Measurements from ENCODE around the gene BCAS3. TPM values are rescaled to one million over a fixed set of nuclear protein-coding genes. Genes with fewer than 3 reads are reported as not detected.

BCAS3 gene
- total RNA-seq, 1 donor from 2014 or later, result 15.6 TPM

DNA sequence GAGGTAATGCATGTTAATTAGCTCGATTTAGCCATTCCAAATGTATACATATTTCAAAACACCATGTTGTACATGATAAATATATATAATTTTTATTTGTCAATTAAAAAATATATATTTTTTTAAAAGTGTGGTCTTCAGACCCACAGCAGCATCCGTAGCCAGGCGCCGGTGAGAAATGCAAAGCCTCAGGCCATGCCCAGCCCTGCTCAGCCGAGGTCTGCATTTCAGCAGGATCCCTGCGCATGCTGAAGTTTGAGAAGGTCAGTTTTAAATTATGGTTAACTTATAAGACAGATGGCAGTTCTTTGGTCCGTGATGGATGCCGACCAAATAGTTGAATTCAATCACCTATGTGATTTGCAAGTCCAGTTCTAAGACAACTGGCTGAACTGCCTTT lies 694.0 kb downstream of the BCAS3 start:
- ATAC-seq (ENCODE audit: poor library complexity), result no peak
- no peak for DNase-seq
- intact Hi-C loops (cut with DNase I), result no loop called here

DNA sequence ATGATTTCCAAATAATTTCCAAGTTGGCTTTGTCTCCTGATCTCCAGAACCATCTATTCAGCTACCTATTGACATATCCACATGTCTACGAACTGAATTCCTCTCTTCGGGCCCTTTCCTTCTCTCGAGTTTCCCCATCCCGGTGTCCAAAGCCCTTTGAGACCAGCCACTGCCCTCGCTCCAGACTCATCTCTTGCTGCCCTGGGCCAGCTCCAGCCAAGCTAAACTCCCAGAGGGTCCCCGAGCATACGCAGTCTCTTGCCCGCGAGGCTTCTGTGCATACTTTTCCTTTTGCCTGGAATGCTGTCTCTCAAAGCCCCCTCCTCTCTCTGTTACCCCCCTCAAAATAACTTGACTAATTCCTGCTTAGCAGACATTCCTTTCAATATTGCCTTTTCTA lies 694.8 kb downstream of the BCAS3 start:
- ATAC-seq (ENCODE audit: poor library complexity), result no peak
- intact Hi-C loops (cut with DNase I), result no loop called here
- DNase-seq, result no peak

- intact Hi-C loops (cut with DNase I), result no loop called here
- DNase-seq (no peak), ATAC-seq (ENCODE audit: poor library complexity) (no peak)
Measured at GRCh38 chr17:61376931-61377838, 699.5 kb downstream of the BCAS3 start.

GRCh38 chr17:61378658-61379456 lies 701.2 kb downstream of the BCAS3 start:
- DNase-seq, result no peak
- ATAC-seq (ENCODE audit: poor library complexity), result no peak
- intact Hi-C loops (cut with DNase I), result no loop called here

DNA sequence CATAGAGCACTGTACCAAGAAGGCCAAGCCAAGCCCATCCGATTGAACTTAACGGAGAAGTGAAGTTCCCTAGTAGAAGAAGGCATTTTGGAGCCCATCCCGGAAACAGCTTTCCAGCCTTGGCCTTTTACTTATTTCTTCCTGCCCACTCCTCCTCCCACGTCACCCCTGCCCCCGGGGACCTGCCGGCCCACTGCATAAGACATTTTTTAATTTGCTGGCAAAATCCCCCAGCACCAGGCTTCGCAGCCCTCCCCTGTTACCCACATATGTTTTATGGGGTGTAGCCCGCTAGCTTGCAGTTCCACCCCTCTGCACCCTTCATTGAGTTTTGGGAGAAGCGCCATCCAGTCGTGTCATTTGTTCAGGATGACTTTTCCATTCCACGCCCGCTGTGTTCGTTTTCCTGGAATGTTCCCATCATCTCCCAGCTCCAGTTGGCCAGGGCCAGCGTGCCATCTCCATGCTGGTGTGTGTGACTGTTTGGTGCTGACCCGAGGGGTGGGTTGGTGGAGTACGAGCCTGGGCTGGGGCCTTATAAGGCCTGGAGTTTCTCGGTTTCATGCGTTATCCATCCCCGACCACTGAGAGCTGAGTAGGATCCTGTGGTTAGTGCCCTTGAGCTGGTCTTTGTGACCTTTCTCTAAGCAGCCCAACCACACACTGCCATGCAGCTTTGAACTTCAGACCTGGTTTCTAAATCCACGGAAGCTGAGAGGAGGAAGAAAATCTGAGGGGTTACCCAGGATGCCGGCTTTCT lies 702.0 kb downstream of the BCAS3 start:
- no peak for DNase-seq
- intact Hi-C loops (cut with DNase I), result loop anchor here (10.0 kb wide), 1 partner anchor 55 kb away; no protein-coding TSS in a partner anchor
- ATAC-seq (ENCODE audit: poor library complexity), result no peak

DNA sequence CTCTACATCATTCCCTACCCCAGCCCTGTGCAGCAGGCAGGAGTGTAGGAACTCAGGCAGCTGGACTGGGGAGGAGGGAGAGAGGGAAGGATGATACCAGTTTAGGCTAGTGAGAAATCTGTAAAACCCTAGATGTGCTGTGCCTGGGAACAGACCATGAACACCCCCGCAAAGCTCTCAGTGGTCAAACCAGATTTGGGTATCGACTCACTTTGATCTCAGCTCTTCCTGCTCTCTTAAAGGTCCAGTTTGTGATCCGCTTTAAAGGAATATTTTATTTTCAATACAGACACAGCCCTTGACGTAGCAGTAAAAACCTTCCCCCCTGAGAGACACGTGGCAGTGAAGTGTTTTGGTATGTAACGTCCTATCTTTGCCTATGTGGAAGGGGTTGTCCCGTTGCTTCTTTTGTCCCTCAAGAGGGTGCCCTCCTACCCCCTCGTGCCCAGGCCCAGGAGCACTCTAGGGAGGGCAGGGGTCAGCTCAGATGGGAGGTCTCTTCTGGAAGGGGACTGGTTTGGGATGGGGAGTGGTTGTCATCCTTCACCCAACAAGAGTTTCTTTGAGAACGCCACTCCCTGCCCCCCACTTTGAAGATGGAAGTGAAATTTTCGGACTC lies 702.7 kb downstream of the BCAS3 start:
- ATAC-seq (ENCODE audit: poor library complexity), result no peak
- intact Hi-C loops (cut with DNase I), result loop anchor here (10.0 kb wide), 1 partner anchor 56 kb away; no protein-coding TSS in a partner anchor
- DNase-seq, result no peak

GRCh38 chr17:61380836-61381525 lies 703.3 kb downstream of the BCAS3 start:
- intact Hi-C loops (cut with DNase I), result loop anchor here (10.0 kb wide), 1 partner anchor 56 kb away; no protein-coding TSS in a partner anchor
- DNase-seq, result peak; percentile 8
- no peak for ATAC-seq (ENCODE audit: poor library complexity)

GRCh38 chr17:61381537-61381936 lies 703.9 kb downstream of the BCAS3 start:
- intact Hi-C loops (cut with DNase I), result loop anchor here (10.0 kb wide), 1 partner anchor 57 kb away; no protein-coding TSS in a partner anchor
- ATAC-seq (ENCODE audit: poor library complexity) (no peak), DNase-seq (peak; percentile 11)

- no peak for DNase-seq
- intact Hi-C loops (cut with DNase I), result loop anchor here (10.0 kb wide), 1 partner anchor 58 kb away; no protein-coding TSS in a partner anchor
- no peak for ATAC-seq (ENCODE audit: poor library complexity)
Measured at GRCh38 chr17:61382796-61383688, 705.4 kb downstream of the BCAS3 start.

DNA sequence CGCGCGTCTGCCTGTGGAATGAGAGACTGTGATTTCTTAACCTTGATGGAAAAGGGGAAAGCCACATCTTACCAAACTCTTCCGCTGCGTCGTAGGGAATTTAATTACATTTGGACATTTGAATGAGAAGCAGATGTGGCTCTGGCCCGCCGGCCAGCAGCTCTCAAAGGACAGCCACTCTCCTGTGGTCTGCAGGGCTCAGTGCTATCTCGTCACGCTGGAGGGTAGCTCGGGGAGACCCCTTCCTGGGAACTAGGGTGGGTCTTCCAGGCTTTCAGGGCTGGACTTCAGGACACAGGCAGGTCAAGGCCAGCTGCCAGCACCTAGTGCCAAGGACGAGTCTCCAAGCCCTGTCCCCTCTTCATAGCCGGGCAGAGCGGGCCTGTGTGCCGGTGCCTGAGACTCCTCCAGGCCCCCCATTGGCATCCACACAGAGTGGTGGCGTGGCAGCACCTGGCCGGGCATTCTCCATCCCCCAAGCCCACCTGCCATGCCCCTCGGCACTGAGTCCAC lies 706.1 kb downstream of the BCAS3 start:
- intact Hi-C loops (cut with DNase I), result loop anchor here (10.0 kb wide), 1 partner anchor 59 kb away; no protein-coding TSS in a partner anchor
- peak; percentile 67 for ATAC-seq (ENCODE audit: poor library complexity)

GRCh38 chr17:61384354-61384691 lies 706.7 kb downstream of the BCAS3 start:
- peak; percentile 57 for ATAC-seq (ENCODE audit: poor library complexity)
- DNase-seq, result peak; percentile 20
- intact Hi-C loops (cut with DNase I), result loop anchor here (10.0 kb wide), 1 partner anchor 60 kb away; no protein-coding TSS in a partner anchor

More for the DNA sequence above, 706.1 kb downstream of the BCAS3 start:
- DNase-seq, result peak; percentile 48

GRCh38 chr17:61384692-61385576 lies 707.3 kb downstream of the BCAS3 start:
- ATAC-seq (ENCODE audit: poor library complexity), result no peak
- DNase-seq, result peak; percentile 28
- intact Hi-C loops (cut with DNase I), result loop anchor here (10.0 kb wide), 1 partner anchor 60 kb away; no protein-coding TSS in a partner anchor

DNA sequence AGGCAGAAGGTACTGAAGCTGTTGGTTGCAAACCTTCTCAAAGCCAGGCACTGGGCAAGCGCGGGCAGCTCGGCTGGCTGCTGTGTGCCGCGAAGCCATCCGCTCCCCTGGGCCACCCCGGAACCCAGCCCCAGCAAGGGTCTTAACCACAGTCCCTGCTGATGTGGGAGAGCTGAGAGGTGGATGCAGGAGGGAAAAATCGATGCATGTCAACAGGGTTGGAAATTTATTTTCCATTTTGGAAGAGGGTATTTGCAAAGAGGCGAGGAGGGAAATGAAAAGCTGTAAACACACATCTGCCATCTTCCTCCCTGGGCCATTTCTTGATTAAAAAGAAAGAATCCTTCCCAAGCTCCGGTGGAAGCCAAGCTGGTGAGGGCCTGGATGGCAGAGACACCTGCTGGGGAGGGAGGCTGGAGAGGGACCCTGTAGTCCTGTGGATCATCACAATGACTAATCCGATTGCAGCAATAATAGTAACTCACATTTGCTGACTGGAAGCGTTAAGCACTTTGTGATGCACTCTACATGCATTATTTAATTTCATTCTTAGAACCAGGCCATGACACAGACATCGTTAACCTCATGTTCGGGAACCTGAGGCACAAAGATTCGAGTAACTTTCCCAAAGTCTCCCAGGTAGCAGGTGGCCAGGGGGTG lies 708.1 kb downstream of the BCAS3 start:
- intact Hi-C loops (cut with DNase I), result loop anchor here (10.0 kb wide), 1 partner anchor 61 kb away; no protein-coding TSS in a partner anchor
- no peak for ATAC-seq (ENCODE audit: poor library complexity)
- peak; percentile 11 for DNase-seq

DNA sequence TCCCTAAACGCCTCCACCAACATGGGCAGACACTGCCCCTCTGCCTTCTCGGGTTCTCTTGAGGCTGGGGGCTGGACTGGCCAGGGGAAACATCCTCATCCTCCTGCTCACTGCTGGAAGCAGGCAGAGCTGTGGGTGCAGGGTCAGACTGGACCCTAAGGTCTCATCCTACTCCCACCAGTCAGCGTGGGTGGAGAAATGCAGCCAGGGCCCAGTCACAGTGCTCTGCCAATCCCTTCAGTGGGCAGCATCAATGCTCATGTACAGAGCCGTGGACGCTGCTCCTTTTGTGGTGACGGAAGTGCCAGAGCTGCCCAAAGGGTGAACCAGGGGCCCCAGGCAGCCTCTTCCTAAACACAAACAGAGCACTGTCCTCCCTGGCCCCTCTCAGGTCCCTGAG lies 708.6 kb downstream of the BCAS3 start:
- DNase-seq (peak; percentile 27), ATAC-seq (ENCODE audit: poor library complexity) (no peak)
- intact Hi-C loops (cut with DNase I), result loop anchor here (10.0 kb wide), 1 partner anchor 61 kb away; no protein-coding TSS in a partner anchor

- DNase-seq (peak; percentile 13), ATAC-seq (ENCODE audit: poor library complexity) (no peak)
- intact Hi-C loops (cut with DNase I), result loop anchor here (10.0 kb wide), 1 partner anchor 62 kb away; no protein-coding TSS in a partner anchor
Measured at GRCh38 chr17:61387011-61387410, 709.4 kb downstream of the BCAS3 start.
